ENCODE measurements around the gene SYTL5. TPM values are rescaled to one million over a fixed set of nuclear protein-coding genes. Genes with fewer than 3 reads are reported as not detected.

Gene SYTL5
- total and polyA plus RNA-seq, 9 donors: 0.10 to 2.8 (median 0.18) TPM; not detected in 2

DNA sequence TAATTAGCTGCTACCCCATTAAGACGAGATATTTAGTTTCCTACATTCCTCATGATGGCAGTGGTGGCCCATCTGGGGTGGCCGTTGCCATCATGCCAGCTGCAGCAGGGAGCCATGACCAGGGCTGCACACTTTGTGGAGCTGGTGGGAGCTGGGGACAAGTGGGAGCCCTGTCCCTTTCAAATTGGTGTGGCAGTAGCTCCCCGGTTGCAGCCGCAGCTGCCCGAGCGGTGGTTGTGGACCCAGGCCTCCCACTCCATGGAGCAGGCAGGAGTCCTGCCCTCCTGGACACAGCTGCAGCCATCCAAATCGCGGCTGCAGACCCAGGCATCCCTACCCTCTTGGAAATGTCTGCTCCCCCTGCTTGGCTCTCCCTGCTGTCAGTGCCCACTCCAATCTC is 9.3 kb upstream of the SYTL5 start:
- Histone ChIP-seq H3K9me3 (no peaks in the 10 kb centered on the region), H3K27me3 (no peaks in the 10 kb centered on the region), H3K4me3 (no peak overlapping the region), H3K36me3 (no peaks in the 10 kb centered on the region), H3K27ac (no peak overlapping the region), H3K4me1 (ENCODE audit: insufficient read depth) (no peaks in the 10 kb centered on the region)
- intact Hi-C loops (cut with DNase I): no loop called here
- TF ChIP-seq, protein P1, sequence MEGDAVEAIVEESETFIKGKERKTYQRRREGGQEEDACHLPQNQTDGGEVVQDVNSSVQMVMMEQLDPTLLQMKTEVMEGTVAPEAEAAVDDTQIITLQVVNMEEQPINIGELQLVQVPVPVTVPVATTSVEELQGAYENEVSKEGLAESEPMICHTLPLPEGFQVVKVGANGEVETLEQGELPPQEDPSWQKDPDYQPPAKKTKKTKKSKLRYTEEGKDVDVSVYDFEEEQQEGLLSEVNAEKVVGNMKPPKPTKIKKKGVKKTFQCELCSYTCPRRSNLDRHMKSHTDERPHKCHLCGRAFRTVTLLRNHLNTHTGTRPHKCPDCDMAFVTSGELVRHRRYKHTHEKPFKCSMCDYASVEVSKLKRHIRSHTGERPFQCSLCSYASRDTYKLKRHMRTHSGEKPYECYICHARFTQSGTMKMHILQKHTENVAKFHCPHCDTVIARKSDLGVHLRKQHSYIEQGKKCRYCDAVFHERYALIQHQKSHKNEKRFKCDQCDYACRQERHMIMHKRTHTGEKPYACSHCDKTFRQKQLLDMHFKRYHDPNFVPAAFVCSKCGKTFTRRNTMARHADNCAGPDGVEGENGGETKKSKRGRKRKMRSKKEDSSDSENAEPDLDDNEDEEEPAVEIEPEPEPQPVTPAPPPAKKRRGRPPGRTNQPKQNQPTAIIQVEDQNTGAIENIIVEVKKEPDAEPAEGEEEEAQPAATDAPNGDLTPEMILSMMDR (IDR thresholded peaks at IDR 0.05): no peak
- TF ChIP-seq POLR2A (IDR thresholded peaks at IDR 0.05) (no peak), EP300 (IDR thresholded peaks at IDR 0.05) (no peak)
- no peak for DNase-seq
- WGBS, 3 donors: 86 to 91% (median 90%) methylated on average over 8 of the region's 8 CpGs

DNA sequence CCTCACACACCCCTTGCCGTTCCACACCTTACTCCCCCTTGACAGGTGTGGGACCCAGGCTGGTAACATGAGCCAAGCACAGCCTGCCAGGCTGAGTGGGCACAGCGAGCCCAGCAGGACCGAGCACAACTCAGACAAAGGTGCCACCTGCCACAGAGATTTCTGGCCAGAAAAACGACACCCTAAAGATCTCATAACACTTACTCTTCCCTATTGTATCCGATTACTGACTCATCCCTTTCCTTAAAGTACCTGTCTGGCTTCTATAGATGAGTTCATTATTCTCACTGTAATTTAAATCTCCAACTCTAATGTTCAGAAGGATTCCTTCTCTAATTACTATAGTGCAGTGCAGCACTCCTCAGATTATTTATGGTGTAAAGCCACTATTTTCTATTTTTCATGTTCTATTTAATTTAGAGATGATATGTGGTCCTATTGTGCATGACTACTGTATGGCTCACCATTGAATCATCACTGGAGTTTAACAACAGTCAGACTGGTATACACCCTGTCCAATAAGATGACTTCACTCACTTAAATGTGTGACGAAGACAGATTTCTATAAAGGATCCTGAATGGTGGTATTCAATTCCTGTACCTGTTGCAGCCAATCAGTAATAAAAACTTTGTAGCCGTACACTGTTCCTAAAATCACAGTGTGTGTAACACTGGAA is 7.6 kb upstream of the SYTL5 start:
- no peak overlapping the region for H3K27ac ChIP-seq
- TF ChIP-seq, protein P1 (IDR thresholded peaks at IDR 0.05): no peak
- TF ChIP-seq POLR2A (IDR thresholded peaks at IDR 0.05): no peak
- no peak for TF ChIP-seq EP300 (IDR thresholded peaks at IDR 0.05)
- no peak overlapping the region for H3K4me3 ChIP-seq
- H3K9me3 ChIP-seq: no peaks in the 10 kb centered on the region
- intact Hi-C loops (cut with DNase I): no loop called here
- no peaks in the 10 kb centered on the region for H3K27me3 ChIP-seq
- H3K36me3 ChIP-seq: no peaks in the 10 kb centered on the region
- no peak for DNase-seq
- 59 to 66% (median 65%) methylated on average over 7 of the region's 7 CpGs for WGBS, 3 donors
- no peaks in the 10 kb centered on the region for H3K4me1 ChIP-seq (ENCODE audit: insufficient read depth)

DNA sequence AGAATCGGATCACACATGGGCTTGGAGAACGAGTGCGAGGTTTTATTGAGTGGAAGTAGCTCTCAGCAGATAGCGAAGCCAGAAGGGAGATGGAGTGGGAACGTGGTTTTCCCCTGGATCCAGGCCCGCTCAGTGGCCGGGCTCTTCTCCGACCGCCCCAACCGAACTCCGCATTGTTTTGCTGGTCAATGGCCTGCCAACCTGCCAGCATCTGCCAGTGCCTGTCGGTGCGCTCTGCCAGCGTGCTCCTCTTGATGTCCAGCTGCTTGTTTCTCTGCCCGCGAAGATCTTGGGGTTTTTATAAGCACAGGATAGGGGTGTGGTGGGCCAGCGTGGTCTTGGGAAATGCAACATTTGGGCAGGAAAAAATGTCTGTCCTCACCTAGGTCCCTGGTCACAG is 5.6 kb upstream of the SYTL5 start:
- intact Hi-C loops (cut with DNase I): no loop called here
- Histone ChIP-seq H3K9me3 (no peaks in the 10 kb centered on the region), H3K27me3 (no peaks in the 10 kb centered on the region), H3K4me1 (ENCODE audit: insufficient read depth) (no peaks in the 10 kb centered on the region), H3K27ac (no peak overlapping the region), H3K4me3 (no peak overlapping the region), H3K36me3 (no peaks in the 10 kb centered on the region)
- WGBS, 3 donors: 90 to 93% (median 92%) methylated on average over 17 of the region's 17 CpGs
- no peak for DNase-seq
- no peak for TF ChIP-seq POLR2A (IDR thresholded peaks at IDR 0.05)
- TF ChIP-seq, protein P1 (IDR thresholded peaks at IDR 0.05): no peak

DNA sequence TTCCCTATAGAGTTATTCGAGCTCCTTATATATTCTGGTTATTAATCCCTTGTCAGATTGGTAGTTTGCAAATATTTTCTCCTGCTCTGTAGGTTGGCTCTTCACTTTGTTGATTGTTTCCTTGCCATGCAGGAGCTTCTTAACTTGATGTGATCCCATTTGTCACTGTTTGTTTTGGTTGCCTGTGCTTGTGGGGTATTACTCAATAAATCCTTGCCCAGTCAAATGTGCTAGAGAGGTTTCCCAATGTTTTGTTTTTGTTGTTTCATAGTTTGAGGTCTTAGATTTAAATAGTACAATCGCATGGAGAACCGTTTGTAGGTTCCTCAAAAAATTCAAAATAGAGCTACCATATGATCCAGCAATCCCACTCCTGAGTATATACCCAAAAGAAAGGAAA is 2.3 kb upstream of the SYTL5 start:
- 74 to 80% (median 80%) methylated on average over 3 of the region's 3 CpGs for WGBS, 3 donors
- no peaks in the 10 kb centered on the region for H3K36me3 ChIP-seq

More for the DNA sequence above, 2.3 kb upstream of the SYTL5 start:
- no peak overlapping the region for H3K4me3 ChIP-seq
- TF ChIP-seq POLR2A (IDR thresholded peaks at IDR 0.05): no peak
- TF ChIP-seq, protein P1 (IDR thresholded peaks at IDR 0.05): no peak
- TF ChIP-seq EP300 (IDR thresholded peaks at IDR 0.05): no peak
- H3K27me3 ChIP-seq: no peaks in the 10 kb centered on the region
- no peaks in the 10 kb centered on the region for H3K9me3 ChIP-seq
- no peaks in the 10 kb centered on the region for H3K4me1 ChIP-seq (ENCODE audit: insufficient read depth)
- H3K27ac ChIP-seq: no peak overlapping the region
- intact Hi-C loops (cut with DNase I): no loop called here
- no peak for DNase-seq

Data from ovary (tissue), 9 donors.